Forelimb muscle (tissue), 1 donor: ENCODE measurements around the gene SSR4. TPM values are rescaled to one million over a fixed set of nuclear protein-coding genes. Genes with fewer than 3 reads are reported as not detected.

Experiments used
- DNase-seq: peaks from one replicate; pipeline ENCODE4 v3.0.0-alpha.2; 2013; ENCODE audit warnings: low read depth
- polyA plus RNA-seq: library from polyadenylated mRNA; unstranded; fragments of 120-200 nt; gene quantifications from one replicate; pipeline ENCODE4 v1.2.1, GENCODE V29; 2013; ENCODE audit not compliant: insufficient read length

SSR4 gene
- polyA plus RNA-seq, 1 donor: 115 TPM

- DNase-seq: no peak
These were observed 25.2 kb upstream of the SSR4 start for GRCh38 chrX:153769158-153769864.

GRCh38 chrX:153769865-153770600 is 24.4 kb upstream of the SSR4 start:
- no peak for DNase-seq

- DNase-seq: no peak
These were observed 23.7 kb upstream of the SSR4 start for GRCh38 chrX:153770601-153771414.

GRCh38 chrX:153771415-153772315 is 22.8 kb upstream of the SSR4 start:
- DNase-seq: no peak

GRCh38 chrX:153772316-153773217 is 21.9 kb upstream of the SSR4 start:
- DNase-seq: no peak

- no peak for DNase-seq
These were observed 21.3 kb upstream of the SSR4 start for GRCh38 chrX:153773218-153773611.

- no peak for DNase-seq
These were observed 20.5 kb upstream of the SSR4 start for GRCh38 chrX:153773741-153774575.

GRCh38 chrX:153774576-153775292 is 19.7 kb upstream of the SSR4 start:
- DNase-seq: no peak

- no peak for DNase-seq
These were observed 19.0 kb upstream of the SSR4 start for GRCh38 chrX:153775293-153776119.

GRCh38 chrX:153776120-153776599 is 18.3 kb upstream of the SSR4 start:
- no peak for DNase-seq

- DNase-seq: no peak
These were observed 17.8 kb upstream of the SSR4 start for GRCh38 chrX:153776611-153777045.

GRCh38 chrX:153777261-153778090 is 17.0 kb upstream of the SSR4 start:
- no peak for DNase-seq

GRCh38 chrX:153778181-153778580 is 16.3 kb upstream of the SSR4 start:
- DNase-seq: no peak

- DNase-seq: no peak
These were observed 15.8 kb upstream of the SSR4 start for GRCh38 chrX:153778684-153779101.

- DNase-seq: no peak
These were observed 14.4 kb upstream of the SSR4 start for GRCh38 chrX:153779891-153780677.
